ENCODE data around the gene THAP8. TPM values are rescaled to one million over a fixed set of nuclear protein-coding genes. Genes with fewer than 3 reads are reported as not detected.

THAP8 gene, protein sequence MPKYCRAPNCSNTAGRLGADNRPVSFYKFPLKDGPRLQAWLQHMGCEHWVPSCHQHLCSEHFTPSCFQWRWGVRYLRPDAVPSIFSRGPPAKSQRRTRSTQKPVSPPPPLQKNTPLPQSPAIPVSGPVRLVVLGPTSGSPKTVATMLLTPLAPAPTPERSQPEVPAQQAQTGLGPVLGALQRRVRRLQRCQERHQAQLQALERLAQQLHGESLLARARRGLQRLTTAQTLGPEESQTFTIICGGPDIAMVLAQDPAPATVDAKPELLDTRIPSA
- total RNA-seq: 1.3 and 1.6 TPM in 2 replicates

GRCh38 chr19:36054119-36054732 is at the start of gene THAP8:
Gene THAP8 (minus strand): TSS chr19:36054285. CDS start chr19:36054217, 68 bp downstream.

DNA sequence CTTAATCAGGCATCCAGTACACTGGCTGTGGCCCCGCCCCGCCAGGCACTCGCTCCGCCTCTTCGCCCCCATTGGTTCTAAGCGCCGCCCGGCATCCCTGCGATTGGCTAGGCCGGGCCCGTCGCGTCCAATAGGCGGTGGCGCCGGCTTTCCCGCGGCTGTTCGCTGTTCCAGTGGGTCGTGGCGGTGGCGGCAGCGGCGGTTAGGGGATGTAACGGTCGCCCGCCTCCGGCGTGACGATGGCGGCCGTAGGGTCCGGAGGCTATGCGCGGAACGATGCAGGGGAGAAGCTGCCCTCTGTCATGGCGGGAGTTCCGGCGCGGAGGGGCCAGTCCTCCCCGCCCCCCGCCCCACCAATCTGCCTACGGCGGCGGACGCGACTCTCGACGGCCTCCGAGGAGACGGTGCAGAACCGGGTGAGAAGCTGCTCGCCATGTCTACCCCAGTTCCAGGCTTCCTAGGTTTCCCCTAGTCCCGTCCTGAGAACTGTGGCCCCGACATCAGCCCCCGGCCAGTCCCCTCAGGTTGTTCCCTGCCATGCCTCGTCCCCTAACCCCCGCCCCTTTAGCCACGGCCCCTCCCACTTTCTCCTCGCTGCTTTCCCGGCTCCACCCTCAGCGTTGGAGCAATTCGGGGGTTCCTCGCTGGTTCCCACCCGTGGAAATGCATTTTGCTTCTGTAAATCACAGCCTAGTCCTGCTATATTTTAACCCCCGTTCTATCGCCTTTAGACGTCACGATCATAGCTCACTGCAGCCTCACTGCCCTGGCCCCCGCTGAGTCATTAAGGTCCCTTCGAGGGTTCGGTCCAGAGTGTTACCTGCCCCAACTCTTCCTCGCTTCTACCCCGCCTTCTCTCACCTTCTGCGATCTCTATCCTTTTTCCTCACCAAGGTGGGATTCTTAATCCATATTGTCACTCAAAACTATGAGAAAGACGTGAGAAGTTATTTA is 925 bp upstream of the THAP8 start, which contains the start of gene WDR62:
Gene WDR62 (plus strand): TSS at position 165 of the 954 bp plus-strand sequence. CDS start 75 bp downstream, at position 240.

DNA sequence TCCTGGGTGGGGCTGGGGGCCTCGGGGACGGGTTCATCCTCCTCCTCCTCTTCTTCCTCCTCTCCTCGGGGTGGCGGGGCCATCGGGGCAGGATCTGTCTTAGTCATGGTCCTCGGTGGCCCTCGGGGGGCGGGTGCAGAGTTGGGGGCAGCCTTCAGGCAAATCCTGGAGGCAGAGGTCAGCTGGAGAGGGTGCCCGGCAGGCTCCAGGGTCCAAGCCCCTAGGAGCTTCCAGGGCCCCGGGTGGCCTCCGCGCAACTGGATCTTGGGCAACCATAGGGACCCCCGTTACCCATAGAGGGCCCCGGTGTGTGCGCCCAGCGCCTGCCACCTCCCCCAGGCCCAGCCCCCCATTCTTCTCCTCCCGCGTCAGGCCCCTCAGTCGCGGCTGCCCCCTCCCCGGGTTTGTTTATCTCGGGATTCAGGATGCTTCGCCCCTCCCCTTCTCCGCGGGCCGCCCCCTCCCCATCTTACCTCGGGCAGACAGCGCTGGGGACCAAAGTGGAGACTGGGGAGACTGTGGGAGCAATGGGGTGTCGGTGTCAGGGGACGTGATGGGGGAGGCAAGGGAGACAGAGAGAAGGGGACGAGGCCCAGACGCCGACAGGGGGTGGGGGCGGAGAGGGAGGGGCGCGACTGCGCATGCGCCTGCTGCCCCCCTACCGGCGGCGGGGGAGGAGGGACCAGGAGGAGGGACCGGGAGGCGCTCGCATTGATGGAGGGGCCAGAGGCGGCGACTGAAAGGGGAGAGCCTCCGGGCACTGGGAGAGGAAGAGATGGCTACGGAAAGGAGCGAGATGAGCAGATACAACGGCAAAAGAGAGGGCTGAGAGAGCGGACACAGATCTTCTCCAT is 21.6 kb downstream of the THAP8 start, which contains the start of gene CLIP3:
Gene CLIP3 (minus strand): TSS at position 623 of the 854 bp plus-strand sequence. CDS start 516 bp downstream, at position 107.

GRCh38 chr19:36014012-36014924 is 39.8 kb downstream of the THAP8 start, which contains the start of gene ALKBH6:
Gene ALKBH6 (minus strand): TSS chr19:36014213. CDS start chr19:36013397, 816 bp downstream.

GRCh38 chr19:36008336-36008978 is 45.6 kb downstream of the THAP8 start, which contains the start of gene SYNE4:
Gene SYNE4 (minus strand): TSS chr19:36008813. CDS start chr19:36008681, 132 bp downstream.

GRCh38 chr19:35995048-35995993 is 58.8 kb downstream of the THAP8 start, which contains the start of gene SDHAF1:
Gene SDHAF1 (plus strand): TSS chr19:35995188. CDS start chr19:35995275, 87 bp downstream.

Other genes with a start within 250 kb of the THAP8 start
- gene PRODH2, start 241.4 kb downstream of the THAP8 start, total RNA-seq: not detected in 2 replicates
- gene NPHS1, start 201.8 kb downstream of the THAP8 start, total RNA-seq: not detected in 2 replicates
- gene KIRREL2, start 197.4 kb downstream of the THAP8 start, total RNA-seq: not detected in 2 replicates
- 4.2 and 4.6 TPM in 2 replicates for gene APLP1, start 185.7 kb downstream of the THAP8 start, total RNA-seq
- 2.9 and 5.5 TPM in 2 replicates for gene NFKBID, start 153.7 kb downstream of the THAP8 start, total RNA-seq
- not detected in 2 replicates for gene HCST, start 151.8 kb downstream of the THAP8 start, total RNA-seq
- not detected in 2 replicates for gene TYROBP, start 146.0 kb downstream of the THAP8 start, total RNA-seq
- gene LRFN3, start 117.9 kb downstream of the THAP8 start, total RNA-seq: 9.6 and 11.1 TPM in 2 replicates
- gene SDHAF1, start 59.1 kb downstream of the THAP8 start, total RNA-seq: 12.7 and 13.4 TPM in 2 replicates
- gene SYNE4, start 45.5 kb downstream of the THAP8 start, total RNA-seq: 0.19 TPM in 1 of 2 replicates, not detected in the other
- 11.3 and 14.0 TPM in 2 replicates for gene ALKBH6, start 40.1 kb downstream of the THAP8 start, total RNA-seq
- 4.0 and 5.6 TPM in 2 replicates for gene CLIP3, start 21.4 kb downstream of the THAP8 start, total RNA-seq
- 5.2 and 6.5 TPM in 2 replicates for gene WDR62, start 612 bp upstream of the THAP8 start, total RNA-seq
- gene OVOL3, start 56.9 kb upstream of the THAP8 start, total RNA-seq: not detected in 2 replicates
- gene POLR2I, start 60.6 kb upstream of the THAP8 start, total RNA-seq: 26.5 and 37.2 TPM in 2 replicates
- gene TBCB, start 61.2 kb upstream of the THAP8 start, total RNA-seq: 136 and 145 TPM in 2 replicates
- gene CAPNS1, start 85.8 kb upstream of the THAP8 start, total RNA-seq: 405 and 525 TPM in 2 replicates
- gene COX7A1, start 98.2 kb upstream of the THAP8 start, total RNA-seq: 5.9 and 9.5 TPM in 2 replicates
- gene ZNF565, start 160.4 kb upstream of the THAP8 start, total RNA-seq: 3.9 and 4.7 TPM in 2 replicates
- 107 and 136 TPM in 2 replicates for gene ZNF146, start 160.8 kb upstream of the THAP8 start, total RNA-seq